HEK293T (cell line): ENCODE results near the gene C1orf116.

ENCODE experiments used
- CTCF ChIA-PET: fragments of 350-600 bp; formaldehyde crosslinking; extraction: SDS; loops from one replicate; lab custom pipeline; 2021; ENCODE audit warnings: antibody characterized with exemption, inconsistent platforms; lab: Yijun Ruan, JAX
- POLR2A ChIA-PET: fragments of 350-600 bp; formaldehyde crosslinking; extraction: SDS; loops from one replicate; lab custom pipeline; 2020; ENCODE audit warnings: antibody characterized with exemption, inconsistent platforms; lab: Yijun Ruan, JAX
- DNase-seq: peaks from one replicate; pipeline ENCODE4 v3.0.0; 2012; ENCODE audit warnings: mixed read lengths; ENCODE audit errors: extremely low spot score
- ARNT ChIP-seq: fragments of 450-650 bp; IDR thresholded peaks from 2 replicates; pipeline ENCODE4 v1.6.1; 2017; ENCODE audit warnings: mild to moderate bottlenecking
- BHLHE40 ChIP-seq: fragments of 450-650 bp; IDR thresholded peaks from 2 replicates; pipeline ENCODE4 v1.6.1; 2016; ENCODE audit warnings: mild to moderate bottlenecking, moderate library complexity, borderline replicate concordance
- CTBP1 ChIP-seq: fragments of 450-650 bp; IDR thresholded peaks from 2 replicates; pipeline ENCODE4 v1.6.1; 2016; ENCODE audit warnings: borderline replicate concordance
- ELF4 ChIP-seq: fragments of 450-650 bp; IDR thresholded peaks from 2 replicates; pipeline ENCODE4 v1.6.1; 2017; ENCODE audit warnings: antibody characterized with exemption
- FOXA1 ChIP-seq: fragments of 450-650 bp; IDR thresholded peaks from 2 replicates; pipeline ENCODE4 v1.6.1; 2016; ENCODE audit warnings: mild to moderate bottlenecking
- FOXK2 ChIP-seq: fragments of 450-650 bp; IDR thresholded peaks from 2 replicates; pipeline ENCODE4 v1.6.1; 2016; ENCODE audit warnings: mild to moderate bottlenecking
- FOXM1 ChIP-seq: fragments of 450-650 bp; IDR thresholded peaks from 2 replicates; pipeline ENCODE4 v1.6.1; 2017; ENCODE audit warnings: mild to moderate bottlenecking, borderline replicate concordance
- HDGF ChIP-seq: fragments of 450-650 bp; IDR thresholded peaks from 2 replicates; pipeline ENCODE4 v1.6.1; 2017; ENCODE audit warnings: antibody characterized with exemption, borderline replicate concordance
- L3MBTL2 ChIP-seq: fragments of 450-650 bp; conservative IDR thresholded peaks from 2 replicates; pipeline ENCODE4 v1.6.1; 2016; ENCODE audit warnings: mild to moderate bottlenecking
- LEF1 ChIP-seq: fragments of 450-650 bp; IDR thresholded peaks from 2 replicates; pipeline ENCODE4 v1.6.1; 2017; ENCODE audit warnings: mild to moderate bottlenecking, borderline replicate concordance
- NFRKB ChIP-seq: fragments of 450-650 bp; IDR thresholded peaks from 2 replicates; pipeline ENCODE4 v1.6.1; 2016; ENCODE audit warnings: mild to moderate bottlenecking, moderate library complexity
- PKNOX1 ChIP-seq: fragments of 450-650 bp; IDR thresholded peaks from 2 replicates; pipeline ENCODE4 v1.6.1; 2016
- SP1 ChIP-seq: fragments of 450-650 bp; IDR thresholded peaks from 2 replicates; pipeline ENCODE4 v1.6.1; 2017
- SUZ12 ChIP-seq: fragments of 450-650 bp; IDR thresholded peaks from 2 replicates; pipeline ENCODE4 v1.6.1; 2016; ENCODE audit warnings: mild to moderate bottlenecking
- TARDBP ChIP-seq: fragments of 450-650 bp; IDR thresholded peaks from 2 replicates; pipeline ENCODE4 v1.6.1; 2016
- ZNF384 ChIP-seq: fragments of 450-650 bp; IDR thresholded peaks from 2 replicates; pipeline ENCODE4 v1.6.1; 2016

The C1orf116 gene

GRCh38 chr1:207031016-207031415 is 1.5 kb downstream of the C1orf116 start:
- TF ChIP-seq SUZ12 (no peak), FOXM1 (no peak), FOXK2 (no peak), ELF4 (no peak), BHLHE40 (no peak), HDGF (no peak), L3MBTL2 (no peak), LEF1 (no peak), ARNT (no peak), CTBP1 (no peak), FOXA1 (no peak), SP1 (no peak), TARDBP (no peak), PKNOX1 (no peak)
- POLR2A ChIA-PET, result no interaction called here
- DNase-seq, result no peak
- CTCF ChIA-PET, result no interaction called here

GRCh38 chr1:207030522-207031009 is 2.0 kb downstream of the C1orf116 start:
- ChIA-PET POLR2A (no interaction called here), CTCF (no interaction called here)
- no peak for TF ChIP-seq BHLHE40
- TF ChIP-seq SUZ12, result no peak
- no peak for TF ChIP-seq ELF4
- TF ChIP-seq ARNT, result no peak
- no peak for TF ChIP-seq NFRKB
- TF ChIP-seq PKNOX1, result no peak
- DNase-seq, result no peak

GRCh38 chr1:207029701-207030521 is 2.6 kb downstream of the C1orf116 start:
- TF ChIP-seq ARNT (no peak), FOXM1 (no peak), CTBP1 (no peak), FOXA1 (no peak), ZNF384 (no peak), ELF4 (no peak), L3MBTL2 (no peak), FOXK2 (no peak), SUZ12 (no peak), HDGF (no peak), SP1 (no peak), BHLHE40 (no peak), PKNOX1 (no peak), TARDBP (no peak), LEF1 (no peak), NFRKB (no peak)
- ChIA-PET POLR2A (no interaction called here), CTCF (no interaction called here)
- DNase-seq, result no peak

GRCh38 chr1:207028884-207029650 is 3.5 kb downstream of the C1orf116 start:
- ChIA-PET CTCF (no interaction called here), POLR2A (no interaction called here)
- DNase-seq, result no peak
- TF ChIP-seq FOXM1 (no peak), SUZ12 (no peak), SP1 (no peak), CTBP1 (no peak), HDGF (no peak), LEF1 (no peak), ELF4 (no peak), NFRKB (no peak), ZNF384 (no peak), BHLHE40 (no peak), FOXA1 (no peak), L3MBTL2 (no peak), PKNOX1 (no peak), TARDBP (no peak), ARNT (no peak), FOXK2 (no peak)

GRCh38 chr1:207027921-207028320 is 4.6 kb downstream of the C1orf116 start:
- no peak for DNase-seq
- no peak for TF ChIP-seq FOXK2
- TF ChIP-seq HDGF, result no peak
- TF ChIP-seq NFRKB, result no peak
- no peak for TF ChIP-seq ELF4
- no peak for TF ChIP-seq FOXM1
- no peak for TF ChIP-seq SUZ12

More at GRCh38 chr1:207027921-207028320, 4.6 kb downstream of the C1orf116 start:
- ChIA-PET CTCF (no interaction called here), POLR2A (no interaction called here)
